NCI-H146 treated with DMSO at 0.1 percent for 48 hours (cell line): ENCODE results near the gene NELL2.
"Not testable (repeated sequence)": the region's sequence is repeated elsewhere in the genome, so short reads cannot be mapped to it uniquely, and the experiment has no call there.

Source experiments
- DNase-seq: peaks from one replicate; lab custom pipeline; 2025; ENCODE audit not compliant: unreplicated experiment; lab: John Stamatoyannopoulos, UW

NELL2 gene

GRCh38 chr12:44697511-44697910, 178.6 kb downstream of the NELL2 start:
- DNase-seq, result no peak

- DNase-seq, result no peak
Measured at GRCh38 chr12:44696542-44696941, 179.6 kb downstream of the NELL2 start.

DNA sequence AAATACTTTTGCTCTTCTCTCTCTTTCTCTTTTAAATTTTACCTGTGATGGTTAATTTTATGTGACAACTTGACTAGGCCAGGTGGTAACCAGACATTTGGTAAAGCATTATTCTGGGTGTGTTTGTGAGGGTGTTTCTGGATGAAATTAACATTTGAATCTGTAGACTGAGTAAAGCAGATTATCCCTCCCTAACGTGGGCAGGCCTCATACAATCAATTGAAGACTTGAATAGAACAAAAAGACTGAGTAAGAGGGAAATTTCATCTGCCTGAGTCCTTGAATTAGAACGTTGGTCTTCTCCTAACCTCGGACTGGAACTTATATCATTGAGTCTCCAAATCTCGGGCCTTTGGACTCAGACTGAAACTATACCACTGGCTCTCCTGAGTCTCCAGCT, 182.1 kb downstream of the NELL2 start:
- no peak for DNase-seq

DNA sequence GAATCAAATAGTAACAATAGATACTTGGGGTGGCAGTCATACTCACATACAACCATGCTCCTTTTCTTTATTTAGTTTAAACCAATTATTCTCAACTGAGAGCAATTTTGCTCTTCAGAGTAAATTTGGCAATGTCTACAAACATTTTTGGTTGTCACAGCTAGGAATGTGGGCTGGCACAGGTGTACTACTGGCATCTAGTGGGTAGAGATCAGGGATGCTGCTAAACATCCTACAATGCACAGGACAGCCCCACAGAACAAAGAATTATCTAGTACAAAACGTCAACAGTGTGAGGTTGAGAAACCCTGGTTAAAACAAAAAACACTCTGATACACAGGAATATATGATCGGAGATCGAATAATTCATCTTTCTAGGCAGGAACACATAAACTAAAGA, 186.5 kb downstream of the NELL2 start:
- DNase-seq, result no peak

DNA sequence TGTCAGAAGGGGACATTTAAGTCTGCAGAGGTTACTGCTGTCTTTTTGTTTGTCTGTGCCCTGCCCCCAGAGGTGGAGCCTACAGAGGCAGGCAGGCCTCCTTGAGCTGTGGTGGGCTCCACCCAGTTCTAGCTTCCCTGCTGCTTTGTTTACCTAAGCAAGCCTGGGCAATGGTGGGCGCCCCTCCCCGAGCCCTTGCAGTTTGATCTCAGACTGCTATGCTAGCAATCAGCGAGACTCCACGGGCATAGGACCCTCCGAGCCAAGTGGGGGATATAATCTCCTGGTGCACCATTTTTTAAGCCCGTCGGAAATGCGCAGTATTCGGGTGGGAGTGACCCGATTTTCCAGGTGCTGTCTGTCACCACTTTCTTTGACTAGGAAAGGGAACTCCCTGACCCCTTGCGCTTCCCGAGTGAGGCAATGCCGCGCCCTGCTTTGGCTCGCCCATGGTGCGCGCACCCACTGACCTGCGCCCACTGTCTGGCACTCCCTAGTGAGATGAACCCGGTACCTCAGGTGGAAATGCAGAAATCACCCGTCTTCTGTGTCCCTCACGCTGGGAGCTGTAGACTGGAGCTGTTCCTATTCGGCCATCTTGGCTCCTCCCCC, 189.2 kb downstream of the NELL2 start:
- DNase-seq, result not testable (repeated sequence)

GRCh38 chr12:44677724-44678123, 198.4 kb downstream of the NELL2 start:
- no peak for DNase-seq

- DNase-seq, result no peak
Measured at GRCh38 chr12:44674875-44675274, 201.2 kb downstream of the NELL2 start.

DNA sequence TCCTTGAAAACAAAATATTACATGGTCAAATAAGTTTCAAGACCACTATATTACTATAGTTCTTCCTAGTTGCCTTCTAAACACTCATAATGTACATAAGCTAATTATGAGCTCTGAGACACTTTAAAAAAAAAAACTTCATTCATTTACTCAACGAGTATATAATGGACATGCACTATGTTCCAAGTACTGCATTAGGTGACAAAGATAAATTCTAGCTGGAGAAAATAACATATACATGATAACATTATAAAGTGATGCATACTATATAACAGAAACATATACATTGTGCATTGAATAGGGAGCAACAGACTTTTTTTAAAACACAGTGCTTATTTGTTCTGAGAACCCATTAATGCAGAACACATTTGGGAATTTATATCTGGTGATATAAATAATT, 202.3 kb downstream of the NELL2 start:
- no peak for DNase-seq

GRCh38 chr12:44672042-44672441, 204.1 kb downstream of the NELL2 start:
- no peak for DNase-seq

- DNase-seq, result no peak
Measured at GRCh38 chr12:44668443-44668842, 207.7 kb downstream of the NELL2 start.

DNA sequence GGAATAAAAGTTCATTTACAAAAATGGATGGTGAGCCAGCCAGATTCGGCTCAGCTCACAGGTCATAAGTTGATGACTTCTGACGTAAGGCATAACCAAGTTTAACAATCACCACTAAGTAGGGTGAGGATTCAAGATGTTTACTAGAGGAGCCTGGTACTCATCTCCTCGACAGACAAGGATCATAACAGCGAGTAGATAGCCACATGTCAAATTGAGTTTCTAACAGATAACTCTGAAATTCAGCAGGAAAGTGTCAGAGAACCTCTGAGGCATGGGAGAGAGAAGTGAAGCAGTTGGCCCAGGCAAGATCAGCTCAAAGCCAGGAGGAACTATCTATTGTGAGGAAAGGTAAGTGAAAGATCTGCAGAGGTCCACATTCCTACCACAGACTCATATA, 208.7 kb downstream of the NELL2 start:
- DNase-seq, result no peak

GRCh38 chr12:44663291-44663690, 212.8 kb downstream of the NELL2 start:
- DNase-seq, result no peak

DNA sequence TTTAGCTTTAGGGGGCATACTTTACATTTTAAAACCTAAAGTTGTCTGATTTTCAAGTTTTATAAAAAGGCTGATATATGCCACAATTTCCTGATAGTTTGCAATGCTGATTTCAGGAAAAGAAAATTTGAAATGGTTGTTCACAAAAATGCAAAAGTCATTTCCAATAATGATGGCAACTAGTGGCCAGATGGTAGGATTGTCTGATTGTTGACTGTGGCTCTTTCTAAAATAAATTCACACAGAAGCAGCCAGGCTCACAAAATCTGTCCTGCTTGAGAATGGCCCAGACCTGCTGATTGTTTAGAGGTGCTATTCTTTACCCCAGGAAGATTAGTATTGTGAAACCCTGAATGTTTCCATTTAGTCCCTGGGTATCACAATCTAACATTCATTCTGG, 220.3 kb downstream of the NELL2 start:
- DNase-seq, result no peak

DNA sequence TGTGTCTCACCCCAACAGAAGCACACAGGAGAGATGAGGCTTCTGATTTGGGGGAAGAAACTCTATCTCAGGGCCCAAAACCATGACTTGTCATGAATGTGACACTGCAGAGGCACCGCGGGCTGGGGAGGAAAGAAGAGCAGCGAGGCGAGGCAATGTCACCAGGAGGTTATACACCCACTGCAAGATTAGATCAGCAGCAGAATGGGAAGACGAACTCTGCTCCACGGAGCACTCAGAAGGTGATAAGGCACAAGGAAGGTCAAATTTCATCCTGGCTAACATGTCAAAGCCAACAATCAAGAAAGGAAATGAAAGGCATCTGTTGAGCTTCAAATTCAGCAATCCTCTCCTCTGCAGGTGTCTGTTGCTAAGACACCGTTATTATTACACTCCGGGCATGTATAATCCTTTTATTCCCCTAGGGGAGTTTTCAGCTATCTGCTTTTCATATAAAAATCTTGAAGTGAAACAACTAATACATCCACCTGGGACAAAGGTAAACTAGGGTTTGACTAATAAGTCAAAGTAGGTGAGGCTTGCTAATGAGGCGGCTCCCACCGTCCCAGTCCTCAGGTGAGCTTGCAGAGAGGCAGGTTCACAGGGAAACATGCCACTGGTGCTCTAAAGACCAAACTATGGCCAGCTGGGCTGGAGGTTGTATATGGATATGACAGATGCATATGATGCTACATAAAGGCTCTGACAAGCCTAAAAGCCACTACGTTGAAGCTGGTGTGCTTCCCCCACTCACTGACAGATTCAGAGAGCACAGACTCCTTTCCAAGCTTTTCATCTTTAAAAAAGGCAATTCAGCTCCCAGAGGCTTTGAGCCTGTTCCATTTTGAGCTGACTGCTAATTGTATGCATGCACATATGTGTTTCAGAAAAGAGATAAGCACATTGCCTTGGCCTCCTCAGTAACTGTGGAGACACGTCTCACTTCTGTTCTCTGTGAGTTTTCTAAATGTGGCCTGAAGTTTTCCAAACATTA, 221.2 kb downstream of the NELL2 start:
- no peak for DNase-seq

DNA sequence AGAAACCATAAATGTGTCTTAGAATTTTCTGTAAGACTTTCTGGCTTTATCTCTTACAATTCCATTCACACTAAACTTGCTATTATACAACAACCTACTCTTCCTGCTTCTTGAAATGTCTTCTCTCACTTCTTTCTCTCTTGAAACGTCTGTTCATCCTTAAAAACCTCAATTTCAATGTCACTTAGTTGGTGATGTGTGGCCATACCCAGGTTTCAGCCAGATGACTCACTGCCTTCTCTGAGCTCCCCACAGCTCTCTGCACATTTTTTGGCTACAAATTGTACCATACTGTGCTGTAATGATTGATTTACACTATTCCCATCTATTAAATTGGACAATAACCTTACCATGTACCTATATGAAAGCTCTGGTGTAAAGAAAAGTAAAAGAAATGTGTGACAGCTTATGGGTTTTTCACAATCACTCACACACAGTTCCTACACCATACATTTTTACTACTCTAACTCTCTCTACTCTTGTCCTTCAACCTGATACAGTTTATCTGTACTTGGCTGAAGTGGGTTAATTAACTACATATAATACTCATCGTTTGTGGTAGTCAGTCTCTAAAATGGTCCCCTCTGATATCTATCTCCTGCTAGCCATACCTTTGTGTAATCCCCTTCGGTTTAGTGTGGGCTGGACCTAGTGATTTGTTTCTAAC, 222.1 kb downstream of the NELL2 start:
- DNase-seq, result no peak

- DNase-seq, result no peak
Measured at GRCh38 chr12:44649693-44650092, 226.4 kb downstream of the NELL2 start.

- no peak for DNase-seq
Measured at GRCh38 chr12:44647917-44648690, 228.0 kb downstream of the NELL2 start.

GRCh38 chr12:44640427-44641190, 235.5 kb downstream of the NELL2 start:
- DNase-seq, result no peak

- no peak for DNase-seq
Measured at GRCh38 chr12:44637875-44638274, 238.2 kb downstream of the NELL2 start.

GRCh38 chr12:44628180-44628579, 247.9 kb downstream of the NELL2 start:
- no peak for DNase-seq
